DOHH2 (cell line): ENCODE data around the gene CIB1.
A peak's percentile ranks its signal among the peaks of the same experiment; 100 is the strongest.

Experiments used
- H3F3A ChIP-seq: fragments of 200-600 bp; sonication (generic), shearing (Covaris generic); 2 replicates; pipeline ENCODE4 v1.6.0; 2016; ENCODE audit warnings: antibody characterized with exemption, mild to moderate bottlenecking; ENCODE audit not compliant: control insufficient read depth, insufficient read depth
- H3K27ac ChIP-seq: fragments of 200-600 bp; sonication (generic); 2 replicates; pipeline ENCODE4 v1.5.1; 2014; ENCODE audit warnings: low read depth, mild to moderate bottlenecking, low read length, moderate library complexity
- H3K27me3 ChIP-seq: fragments of 200-600 bp; sonication (generic); 2 replicates; pipeline ENCODE4 v1.6.1; 2014; ENCODE audit warnings: mild to moderate bottlenecking, low read length, mixed read lengths; ENCODE audit not compliant: control insufficient read depth
- H3K36me3 ChIP-seq: fragments of 200-600 bp; sonication (generic); 2 replicates; pipeline ENCODE4 v1.6.1; 2014; ENCODE audit warnings: mild to moderate bottlenecking, low read length, moderate library complexity, mixed read lengths; ENCODE audit not compliant: control insufficient read depth
- H3K4me1 ChIP-seq: fragments of 200-600 bp; sonication (generic); 2 replicates; pipeline ENCODE4 v1.6.1; 2014; ENCODE audit warnings: mild to moderate bottlenecking, low read length, mixed read lengths; ENCODE audit not compliant: control insufficient read depth
- H3K4me2 ChIP-seq: fragments of 200-600 bp; sonication (generic); 2 replicates; pipeline ENCODE4 v1.6.0; 2014; ENCODE audit warnings: mild to moderate bottlenecking, low read length, moderate library complexity
- H3K4me3 ChIP-seq: fragments of 200-600 bp; sonication (generic); 2 replicates; pipeline ENCODE4 v1.5.1; 2014; ENCODE audit warnings: mild to moderate bottlenecking, low read length, mixed read lengths
- H3K79me2 ChIP-seq: fragments of 200-600 bp; sonication (generic); 2 replicates; pipeline ENCODE4 v1.6.1; 2014; ENCODE audit warnings: mild to moderate bottlenecking, low read length, mixed read lengths; ENCODE audit not compliant: control insufficient read depth
- H3K9me2 ChIP-seq: fragments of 200-600 bp; sonication (generic); replicated peaks from 2 replicates; pipeline ENCODE4 v1.6.1; 2014; ENCODE audit warnings: mild to moderate bottlenecking, low read length, mixed read lengths; ENCODE audit not compliant: control insufficient read depth
- H3K9me3 ChIP-seq: fragments of 200-600 bp; sonication (generic); 2 replicates; pipeline ENCODE4 v1.6.1; 2014; ENCODE audit warnings: antibody characterized with exemption, low read length, mixed read lengths; ENCODE audit not compliant: control insufficient read depth, insufficient read depth
- H4K20me1 ChIP-seq: fragments of 200-600 bp; sonication (generic); 2 replicates; pipeline ENCODE4 v1.6.0; 2014; ENCODE audit warnings: low read depth, mild to moderate bottlenecking, antibody characterized with exemption, low read length, moderate library complexity; ENCODE audit not compliant: control insufficient read depth, insufficient read depth
- CTCF ChIP-seq: fragments of 200-600 bp; sonication (generic); IDR thresholded peaks from one replicate; pipeline ENCODE4 v1.5.1; 2014; ENCODE audit warnings: antibody characterized with exemption, mild to moderate bottlenecking, low read depth, low read length; ENCODE audit not compliant: poor library complexity, severe bottlenecking
- EZH2phosphoT487 ChIP-seq: fragments of 200-600 bp; sonication (generic); IDR thresholded peaks from 2 replicates; pipeline ENCODE4 v1.6.1; 2017; ENCODE audit warnings: borderline replicate concordance, mild to moderate bottlenecking, antibody characterized with exemption, low read length, moderate library complexity, mixed read lengths

The CIB1 gene

GRCh38 chr15:90271459-90272166, 37.9 kb upstream of the CIB1 start:
- H3K4me3 ChIP-seq, result no peak overlapping the region
- no peak for TF ChIP-seq EZH2phosphoT487
- TF ChIP-seq CTCF, result no peak
- no peaks in the 10 kb centered on the region for H3K9me3 ChIP-seq
- H3K27me3 ChIP-seq, result no peaks in the 10 kb centered on the region
- peaks cover 68% of the 10 kb centered on the region for H3K79me2 ChIP-seq
- no peak overlapping the region for H3K27ac ChIP-seq
- H4K20me1 ChIP-seq, result peaks cover 4% of the 10 kb centered on the region; the same call in 1 of the 2 replicates
- H3F3A ChIP-seq, result no peaks in the 10 kb centered on the region
- no peaks in the 10 kb centered on the region for H3K9me2 ChIP-seq
- peaks cover 22% of the 10 kb centered on the region for H3K4me1 ChIP-seq
- peaks cover 61% of the 10 kb centered on the region for H3K36me3 ChIP-seq
- no peak overlapping the region for H3K4me2 ChIP-seq

GRCh38 chr15:90270502-90271150, 36.9 kb upstream of the CIB1 start:
- no peaks in the 10 kb centered on the region for H3F3A ChIP-seq
- H3K9me3 ChIP-seq, result no peaks in the 10 kb centered on the region
- H3K4me2 ChIP-seq, result no peak overlapping the region
- peaks cover 4% of the 10 kb centered on the region; the same call in 1 of the 2 replicates for H4K20me1 ChIP-seq
- no peak overlapping the region for H3K4me3 ChIP-seq
- H3K79me2 ChIP-seq, result peaks cover 77% of the 10 kb centered on the region
- H3K27me3 ChIP-seq, result no peaks in the 10 kb centered on the region
- H3K36me3 ChIP-seq, result peaks cover 64% of the 10 kb centered on the region
- TF ChIP-seq CTCF, result no peak
- TF ChIP-seq EZH2phosphoT487, result no peak
- no peaks in the 10 kb centered on the region for H3K9me2 ChIP-seq
- no peak overlapping the region for H3K27ac ChIP-seq
- peaks cover 23% of the 10 kb centered on the region for H3K4me1 ChIP-seq

GRCh38 chr15:90268415-90268814, 34.7 kb upstream of the CIB1 start:
- Histone ChIP-seq H3K9me3 (no peaks in the 10 kb centered on the region), H4K20me1 (peaks cover 4% of the 10 kb centered on the region; the same call in 1 of the 2 replicates), H3K9me2 (no peaks in the 10 kb centered on the region), H3K27ac (no peak overlapping the region), H3K4me1 (peaks cover 39% of the 10 kb centered on the region), H3K36me3 (peaks cover 62% of the 10 kb centered on the region), H3K4me2 (peak overlapping the region; percentile 95), H3K27me3 (no peaks in the 10 kb centered on the region), H3K4me3 (peak overlapping the region; percentile 89), H3K79me2 (peaks cover 87% of the 10 kb centered on the region), H3F3A (peaks cover 8% of the 10 kb centered on the region; the same call in 1 of the 2 replicates)
- TF ChIP-seq EZH2phosphoT487, result no peak
- no peak for TF ChIP-seq CTCF
